H54 (cell line): ENCODE results near the gene PPEF1.
"Not testable (repeated sequence)": the region's sequence is repeated elsewhere in the genome, so short reads cannot be mapped to it uniquely, and the experiment has no call there.

Experiments used
- DNase-seq: peaks from one replicate; pipeline ENCODE4 v3.0.0; 2011; ENCODE audit warnings: low spot score, mixed read lengths; ENCODE audit not compliant: insufficient read length
- FAIRE-seq: peaks from 3 replicates; lab custom pipeline; 2011; peaks lifted over from hg19 to GRCh38; lab: Jason Lieb, UNC
- POLR2A ChIP-seq: IDR thresholded peaks from 2 replicates; pipeline ENCODE4 v1.6.1; 2011; ENCODE audit warnings: low read depth, mild to moderate bottlenecking, low read length

The PPEF1 gene

GRCh38 chrX:18733287-18733686 lies 25.8 kb downstream of the PPEF1 start:
- no peak for TF ChIP-seq POLR2A
- FAIRE-seq (no peak), DNase-seq (no peak)

GRCh38 chrX:18739609-18740008 lies 32.2 kb downstream of the PPEF1 start:
- FAIRE-seq, DNase-seq: not testable (repeated sequence)

DNA sequence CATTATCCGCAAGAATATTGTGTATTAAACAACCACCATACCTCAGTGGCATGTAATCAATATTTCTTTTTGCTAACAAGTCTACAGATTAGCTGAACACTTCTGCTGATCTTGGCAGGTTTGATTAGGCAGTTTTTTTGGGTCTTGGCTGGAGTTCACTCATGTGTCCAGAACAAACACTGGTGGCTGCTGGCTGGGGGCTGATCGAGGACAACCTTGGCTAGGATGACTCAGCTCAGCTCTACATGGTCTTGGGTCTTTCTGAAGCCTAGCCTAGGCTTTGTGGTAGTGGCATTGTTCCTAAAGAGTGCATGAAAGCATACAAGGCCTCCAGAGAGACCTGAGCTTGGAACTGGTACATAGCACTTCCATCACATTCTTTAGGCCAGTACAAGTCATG lies 41.1 kb downstream of the PPEF1 start:
- DNase-seq (no peak), FAIRE-seq (no peak)
- no peak for TF ChIP-seq POLR2A

DNA sequence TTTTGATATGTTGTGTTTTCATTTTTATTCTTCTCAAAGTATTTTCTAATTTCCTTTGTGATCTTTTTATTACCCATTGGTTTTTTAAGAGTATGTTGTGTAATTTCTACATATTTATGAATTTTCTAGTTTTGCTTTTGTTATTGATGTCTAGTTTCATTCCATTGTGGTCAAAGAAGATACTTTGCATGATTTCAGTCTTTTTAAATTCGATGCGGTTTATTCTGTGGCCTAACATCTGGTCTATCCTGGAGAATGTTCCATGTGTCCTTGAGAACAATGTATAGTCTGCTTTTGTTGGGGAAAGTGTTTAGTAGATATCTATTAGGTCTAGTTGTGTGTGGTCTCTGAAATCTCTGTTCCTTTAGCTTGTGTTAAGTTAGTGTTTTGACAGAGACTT lies 46.2 kb downstream of the PPEF1 start:
- no peak for FAIRE-seq
- DNase-seq: no peak
- TF ChIP-seq POLR2A: no peak

DNA sequence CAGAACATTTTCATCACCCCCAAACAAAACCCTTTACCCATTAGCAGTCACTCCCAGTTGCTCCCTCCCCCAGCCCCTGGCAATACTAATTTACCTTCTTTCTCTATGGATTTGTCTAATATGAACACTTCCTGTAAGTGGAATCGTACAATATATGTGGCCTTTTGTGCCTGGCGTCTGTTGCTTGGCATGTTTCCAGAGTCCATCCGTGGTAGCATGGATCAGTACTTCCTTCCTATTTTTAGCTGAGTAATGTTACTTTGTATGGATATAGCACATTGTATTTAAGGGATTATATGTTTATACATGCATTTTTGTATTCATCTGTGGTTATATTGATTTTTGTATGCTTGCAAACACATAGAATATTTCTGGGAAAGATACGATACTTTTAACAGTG lies 48.2 kb downstream of the PPEF1 start:
- FAIRE-seq (no peak), DNase-seq (no peak)
- TF ChIP-seq POLR2A: no peak

DNA sequence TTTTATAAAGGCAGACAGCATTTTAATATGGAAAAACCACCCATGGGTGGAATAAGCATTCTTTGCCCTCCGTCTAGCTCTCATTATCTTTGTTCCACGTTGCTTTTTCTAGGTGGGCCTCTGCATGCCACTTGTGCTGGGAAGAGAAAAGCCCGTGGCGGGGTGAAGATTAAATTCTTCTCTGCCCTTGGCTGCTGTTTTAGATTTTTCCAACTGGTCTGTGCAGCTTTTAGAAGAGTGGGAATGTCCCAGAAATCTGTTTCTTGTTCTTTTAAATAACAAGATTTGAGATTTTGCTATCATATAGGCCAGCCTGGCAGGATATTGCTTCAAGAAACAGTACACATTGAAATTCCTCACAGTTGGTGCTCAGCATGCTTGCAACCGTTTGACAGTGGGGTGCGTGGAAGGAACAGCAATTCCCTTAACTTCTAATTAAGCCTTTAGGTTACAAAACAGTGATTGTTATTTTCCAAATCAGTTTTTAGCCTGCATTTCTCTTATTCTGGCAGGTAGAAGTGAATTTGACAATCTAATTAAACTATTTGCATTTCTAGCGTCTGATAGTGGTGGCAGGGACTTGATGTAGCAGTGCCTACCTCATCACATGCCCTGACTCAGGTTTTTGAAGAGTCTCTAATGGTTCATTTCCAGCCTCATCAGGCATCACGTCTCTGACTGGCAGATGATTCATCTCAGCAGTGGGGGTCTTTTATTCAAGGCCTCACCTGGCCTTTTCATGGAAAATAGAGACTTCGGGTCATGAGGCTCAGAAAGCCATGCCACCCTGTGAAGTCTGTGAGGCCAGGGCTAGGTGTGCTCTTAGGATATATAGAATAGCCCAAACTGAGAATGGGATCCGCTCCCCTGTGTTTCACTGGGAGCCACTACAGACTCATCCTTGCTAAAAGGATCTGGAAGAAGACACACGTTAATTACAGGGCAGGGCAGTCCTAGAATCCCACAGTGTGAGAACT lies 50.8 kb downstream of the PPEF1 start:
- TF ChIP-seq POLR2A: no peak
- FAIRE-seq (no peak), DNase-seq (no peak)

DNA sequence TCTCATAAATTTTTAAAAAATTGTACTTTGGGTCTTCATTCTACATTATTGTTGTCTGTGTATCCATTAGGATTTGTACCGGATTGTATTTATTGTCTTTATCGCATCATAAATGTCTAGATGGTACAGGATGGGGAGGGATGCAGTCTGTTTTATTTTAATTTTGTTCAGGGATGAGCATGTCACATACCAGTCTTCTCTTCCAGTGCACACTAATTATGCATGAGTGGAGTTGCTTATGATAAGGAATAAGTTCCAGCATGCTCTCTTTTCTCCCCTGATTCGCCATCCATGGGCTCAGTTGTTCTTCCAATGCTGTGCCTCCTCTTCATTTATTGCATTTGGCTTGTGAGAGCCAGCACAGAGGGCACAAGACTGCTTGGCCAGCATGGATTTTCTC lies 54.3 kb downstream of the PPEF1 start:
- FAIRE-seq: no peak
- no peak for TF ChIP-seq POLR2A
- DNase-seq: no peak

GRCh38 chrX:18763106-18763505 lies 55.7 kb downstream of the PPEF1 start:
- not testable (repeated sequence) for FAIRE-seq, DNase-seq

DNA sequence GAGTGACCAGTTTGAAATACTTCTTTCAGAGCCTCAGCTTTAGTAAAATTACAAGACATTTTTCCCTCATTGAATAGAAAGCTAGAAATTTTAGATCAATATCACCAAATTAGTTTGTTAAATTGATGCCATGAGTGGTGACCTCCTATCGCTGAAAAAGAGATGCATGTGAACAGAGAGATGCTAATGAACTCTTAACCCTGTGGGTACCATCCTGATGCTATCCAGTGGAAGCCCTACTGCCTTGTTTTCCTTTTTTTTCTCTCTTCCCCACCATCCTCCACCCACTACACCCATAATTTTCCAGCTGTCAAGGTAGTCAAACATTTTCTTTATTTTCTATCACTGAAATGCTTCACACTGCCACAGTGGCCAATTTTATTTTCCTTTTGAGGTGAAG lies 61.9 kb downstream of the PPEF1 start:
- no peak for TF ChIP-seq POLR2A
- DNase-seq: no peak
- FAIRE-seq: no peak

GRCh38 chrX:18769812-18770573 lies 62.5 kb downstream of the PPEF1 start:
- no peak for TF ChIP-seq POLR2A
- DNase-seq: no peak
- no peak for FAIRE-seq

DNA sequence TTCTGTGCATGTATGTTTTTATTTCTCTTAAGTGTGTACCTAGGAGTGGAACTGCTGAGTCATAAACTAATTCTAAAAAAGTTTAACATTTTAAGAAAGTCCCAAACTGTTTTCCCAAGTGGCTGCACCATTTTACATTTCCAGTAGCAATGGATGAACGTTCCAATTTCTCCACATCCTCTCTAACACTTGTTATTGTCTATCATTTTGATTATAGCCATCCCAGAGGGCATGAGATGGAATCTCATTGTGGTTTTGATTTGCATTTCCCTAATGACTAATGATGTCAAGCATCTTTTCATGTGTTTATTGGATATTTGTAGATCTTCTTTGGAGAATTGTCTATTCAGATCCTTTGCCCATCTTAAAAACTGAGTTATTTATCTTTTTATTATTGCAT lies 82.5 kb downstream of the PPEF1 start:
- no peak for FAIRE-seq
- no peak for DNase-seq
- no peak for TF ChIP-seq POLR2A

DNA sequence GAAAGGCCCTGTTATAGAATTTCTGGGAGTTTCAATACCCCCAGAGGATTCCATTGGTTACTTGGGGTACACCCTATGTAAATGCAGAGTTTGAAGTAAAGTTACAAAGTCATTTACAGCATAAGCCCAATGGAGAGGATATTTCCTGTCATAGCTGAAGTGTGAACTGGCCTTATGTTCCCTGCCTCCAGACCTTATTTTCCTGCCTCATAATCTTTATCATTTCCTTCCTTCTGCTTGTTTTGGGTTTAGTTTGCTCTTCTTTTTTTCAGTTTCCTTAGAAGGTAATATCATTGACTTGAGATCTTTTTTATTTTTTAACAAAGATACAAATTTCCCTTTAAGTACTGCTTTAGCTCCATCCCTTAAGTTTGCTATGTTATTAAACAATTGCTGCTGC lies 85.4 kb downstream of the PPEF1 start:
- no peak for TF ChIP-seq POLR2A
- no peak for FAIRE-seq
- DNase-seq: no peak

DNA sequence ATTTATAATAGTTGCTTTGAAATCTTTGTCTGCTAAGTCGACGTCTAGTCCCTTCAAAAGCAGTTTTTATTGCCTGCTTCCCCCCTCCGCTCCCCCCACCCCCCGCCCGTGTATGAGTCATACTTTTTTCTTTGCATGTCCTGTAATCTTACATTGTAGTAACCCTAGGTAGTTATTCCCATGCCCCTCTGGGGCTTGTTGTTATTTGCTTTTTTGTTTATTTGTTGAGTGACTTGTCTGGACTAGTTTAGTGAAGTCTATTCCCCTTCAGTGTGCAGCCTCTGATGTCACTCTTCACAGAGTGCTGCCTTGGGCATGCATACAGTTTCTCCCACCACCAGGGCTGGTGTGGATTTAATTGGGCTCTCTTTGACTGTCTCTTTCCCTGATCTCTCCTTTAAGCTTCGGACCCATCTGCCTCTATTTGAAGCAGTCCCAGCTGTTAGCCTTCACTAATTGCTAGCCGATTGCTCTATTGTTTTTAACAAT lies 86.2 kb downstream of the PPEF1 start:
- FAIRE-seq: no peak

DNA sequence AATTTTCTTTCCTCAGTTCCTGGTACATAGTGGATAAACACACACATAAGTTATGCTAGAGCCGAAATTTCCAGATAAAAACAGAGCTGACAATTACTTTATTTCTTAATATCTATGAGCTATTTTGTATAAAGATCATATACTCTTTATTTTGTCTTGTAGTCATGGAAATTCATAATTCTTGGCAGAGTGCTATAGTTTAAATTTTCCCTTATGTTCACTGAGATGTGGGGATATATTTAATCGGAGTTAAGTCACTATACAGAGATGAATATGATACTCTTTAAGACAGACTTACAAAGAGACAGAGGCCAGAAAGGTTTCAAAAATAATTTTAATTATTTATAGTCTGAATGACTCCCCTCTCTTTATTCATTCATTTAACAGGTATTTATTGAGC lies 89.7 kb downstream of the PPEF1 start:
- TF ChIP-seq POLR2A: no peak
- no peak for FAIRE-seq
- no peak for DNase-seq

More for the DNA sequence above, 86.2 kb downstream of the PPEF1 start:
- no peak for TF ChIP-seq POLR2A
- DNase-seq: no peak
